HL-60 (cell line): Measurements from ENCODE around the gene COX7B2.

Experiments
- CTCF ChIP-seq: IDR thresholded peaks from one replicate; pipeline ENCODE4 v1.5.1; 2011; ENCODE audit warnings: low read length, control low read depth, inconsistent platforms; ENCODE audit not compliant: insufficient read depth
- GABPA ChIP-seq: IDR thresholded peaks from 2 replicates; pipeline ENCODE4 v1.6.1; 2012; ENCODE audit warnings: low read depth
- POLR2AphosphoS5 ChIP-seq: IDR thresholded peaks from 2 replicates; pipeline ENCODE4 v1.6.1; 2012; ENCODE audit warnings: low read depth
- REST ChIP-seq: IDR thresholded peaks from 2 replicates; pipeline ENCODE4 v1.6.1; 2012; ENCODE audit warnings: low read depth; ENCODE audit not compliant: insufficient replicate concordance

- TF ChIP-seq CTCF (no peak), REST (no peak), POLR2AphosphoS5 (no peak), GABPA (no peak)
Measured at GRCh38 chr4:46781434-46782092, 127.5 kb downstream of the COX7B2 start.
